GM18868 (cell line): ENCODE measurements around the gene RMC1.

ENCODE experiments used
- ATAC-seq: cut with Tn5 transposase; IDR thresholded peaks from one replicate; pipeline ENCODE4 v1.9.1; 2021; ENCODE audit warnings: mild to moderate bottlenecking, moderate library complexity; ENCODE audit not compliant: unreplicated experiment

RMC1 gene

DNA sequence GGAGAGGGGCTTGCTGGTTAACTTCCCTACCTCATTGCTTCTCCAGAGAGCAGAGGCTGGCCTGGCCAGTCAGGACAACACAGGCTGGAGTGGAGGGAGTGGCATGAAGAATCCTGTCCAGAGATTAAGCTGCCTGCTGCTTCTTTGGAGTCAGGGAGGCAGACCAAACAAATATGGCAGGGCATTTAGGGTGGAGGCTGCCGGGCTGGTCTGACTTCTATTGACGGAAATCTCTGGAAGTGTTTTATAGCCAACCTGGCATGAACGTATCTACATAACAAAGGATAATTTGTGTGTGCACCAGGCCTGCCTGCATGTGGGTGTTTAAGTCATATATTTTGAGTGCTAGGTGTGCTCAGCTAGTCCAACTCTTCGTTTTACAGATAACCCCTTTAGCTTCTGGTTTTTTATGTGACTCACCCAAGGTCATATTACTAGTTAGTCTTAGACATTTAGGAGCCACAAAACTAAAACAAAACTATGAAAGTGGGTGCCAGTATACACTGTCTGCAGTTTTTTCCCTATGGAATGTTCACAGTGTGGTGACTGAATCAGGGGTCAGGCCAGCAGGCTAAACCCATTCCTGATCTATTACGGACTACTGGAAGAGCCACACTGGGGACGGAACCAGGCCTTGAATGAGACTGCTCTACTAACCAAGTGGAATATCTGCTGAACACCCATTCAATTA, 77.5 kb downstream of the RMC1 start:
- ATAC-seq = no peak
